ENCODE measurements around the gene MNS1.
"Not testable (repeated sequence)": the region's sequence is repeated elsewhere in the genome, so short reads cannot be mapped to it uniquely, and the experiment has no call there.

MNS1 gene

DNA sequence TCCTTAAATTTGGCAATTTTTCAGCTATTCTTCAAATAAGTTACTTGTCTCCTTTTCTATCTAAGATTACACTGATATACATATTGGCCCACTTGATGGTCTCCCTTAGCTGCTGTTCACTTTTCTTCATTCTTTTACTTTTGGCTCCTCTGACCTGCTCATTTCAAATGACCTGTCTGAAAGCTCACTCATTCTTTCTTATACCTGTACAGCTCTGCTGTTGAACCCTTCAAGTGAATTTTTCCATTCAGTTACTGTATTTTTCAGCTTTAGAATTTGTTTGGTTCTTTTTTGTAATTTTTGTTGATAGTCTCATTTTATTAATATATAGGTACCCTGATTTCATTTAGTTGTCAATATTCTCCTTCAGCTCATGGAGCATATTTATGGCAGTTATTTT, 39.7 kb downstream of the MNS1 start:
- Histone ChIP-seq H3K36me3 (ENCODE audit: control insufficient read depth in 5 of 5, insufficient read depth in 5 of 5, low read length in 5 of 5) (peaks cover 0 to 4% (median 0%) of the 10 kb centered on the region in 5 donors), H3K4me1 (ENCODE audit: control insufficient read depth in 5 of 5, insufficient read depth in 5 of 5, low read length in 5 of 5) (peaks cover 0 to 7% (median 0%) of the 10 kb centered on the region in 5 donors), H3K9me3 (ENCODE audit: control insufficient read depth in 5 of 5, low read length in 5 of 5) (no peaks in the 10 kb centered on the region), H3K9ac (ENCODE audit: low read length in 5 of 5) (no peak overlapping the region), H3K27ac (ENCODE audit: low read depth, low read length) (no peak overlapping the region), H3K27me3 (ENCODE audit: control insufficient read depth in 5 of 5, insufficient read depth in 4 of 5, low read length in 5 of 5) (no peaks in the 10 kb centered on the region), H3K4me3 (ENCODE audit: low read depth in 1 of 5, low read length in 5 of 5) (no peak overlapping the region)

- H3K27ac ChIP-seq (ENCODE audit: low read depth, low read length); H3K4me1 ChIP-seq (ENCODE audit: control insufficient read depth in 5 of 5, insufficient read depth in 5 of 5, low read length in 5 of 5); H3K9ac ChIP-seq (ENCODE audit: low read length in 5 of 5); H3K27me3 ChIP-seq (ENCODE audit: control insufficient read depth in 5 of 5, insufficient read depth in 4 of 5, low read length in 5 of 5); H3K9me3 ChIP-seq (ENCODE audit: control insufficient read depth in 5 of 5, low read length in 5 of 5); H3K4me3 ChIP-seq (ENCODE audit: low read depth in 1 of 5, low read length in 5 of 5); H3K36me3 ChIP-seq (ENCODE audit: control insufficient read depth in 5 of 5, insufficient read depth in 5 of 5, low read length in 5 of 5): not testable (repeated sequence)
Observed at GRCh38 chr15:56413114-56413733, 51.7 kb downstream of the MNS1 start.

DNA sequence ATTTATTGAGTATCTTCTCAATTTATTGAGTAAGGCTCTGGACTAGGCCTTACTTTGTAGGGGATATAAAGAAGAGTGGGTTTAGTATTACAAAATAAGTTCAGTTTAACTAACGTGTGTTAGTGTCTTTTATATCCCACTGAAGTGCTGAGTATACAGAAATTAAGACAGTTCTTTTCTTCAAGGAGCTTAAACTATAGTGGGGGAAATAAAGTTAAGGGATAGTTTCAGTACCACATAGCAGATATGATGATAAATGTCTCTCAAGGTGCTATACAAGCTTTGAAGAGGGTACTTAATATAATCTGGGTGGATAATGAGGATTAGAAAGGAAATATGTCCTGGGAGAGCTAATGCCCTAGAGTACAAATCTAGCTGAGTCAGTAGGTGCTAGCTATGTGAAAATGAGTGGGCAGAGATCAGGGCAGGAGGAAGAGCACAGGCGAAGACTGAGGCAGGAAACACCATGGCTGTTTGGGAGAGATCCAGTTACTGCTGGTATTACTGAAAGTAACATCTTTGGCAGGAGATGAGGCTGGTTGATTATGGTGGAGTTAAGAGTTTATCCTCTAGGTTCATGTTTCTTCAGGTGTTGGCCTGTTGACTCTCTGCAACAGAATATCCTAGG, 53.7 kb downstream of the MNS1 start:
- Histone ChIP-seq H3K4me3 (ENCODE audit: low read depth in 1 of 5, low read length in 5 of 5) (no peak overlapping the region), H3K36me3 (ENCODE audit: control insufficient read depth in 5 of 5, insufficient read depth in 5 of 5, low read length in 5 of 5) (peaks cover 0 to 4% (median 0%) of the 10 kb centered on the region in 5 donors), H3K4me1 (ENCODE audit: control insufficient read depth in 5 of 5, insufficient read depth in 5 of 5, low read length in 5 of 5) (no peaks in the 10 kb centered on the region), H3K9ac (ENCODE audit: low read length in 5 of 5) (no peak overlapping the region), H3K9me3 (ENCODE audit: control insufficient read depth in 5 of 5, low read length in 5 of 5) (peaks cover 0 to 2% (median 0%) of the 10 kb centered on the region in 5 donors), H3K27me3 (ENCODE audit: control insufficient read depth in 5 of 5, insufficient read depth in 4 of 5, low read length in 5 of 5) (no peaks in the 10 kb centered on the region), H3K27ac (ENCODE audit: low read depth, low read length) (no peak overlapping the region)

- Histone ChIP-seq H3K36me3 (ENCODE audit: control insufficient read depth in 5 of 5, insufficient read depth in 5 of 5, low read length in 5 of 5) (peaks cover 0 to 4% (median 0%) of the 10 kb centered on the region in 5 donors), H3K9me3 (ENCODE audit: control insufficient read depth in 5 of 5, low read length in 5 of 5) (peaks cover 0 to 2% (median 0%) of the 10 kb centered on the region in 5 donors), H3K27me3 (ENCODE audit: control insufficient read depth in 5 of 5, insufficient read depth in 4 of 5, low read length in 5 of 5) (no peaks in the 10 kb centered on the region), H3K27ac (ENCODE audit: low read depth, low read length) (no peak overlapping the region), H3K4me1 (ENCODE audit: control insufficient read depth in 5 of 5, insufficient read depth in 5 of 5, low read length in 5 of 5) (no peaks in the 10 kb centered on the region), H3K4me3 (ENCODE audit: low read depth in 1 of 5, low read length in 5 of 5) (no peak overlapping the region), H3K9ac (ENCODE audit: low read length in 5 of 5) (no peak overlapping the region)
Observed at GRCh38 chr15:56410721-56411120, 54.2 kb downstream of the MNS1 start.

DNA sequence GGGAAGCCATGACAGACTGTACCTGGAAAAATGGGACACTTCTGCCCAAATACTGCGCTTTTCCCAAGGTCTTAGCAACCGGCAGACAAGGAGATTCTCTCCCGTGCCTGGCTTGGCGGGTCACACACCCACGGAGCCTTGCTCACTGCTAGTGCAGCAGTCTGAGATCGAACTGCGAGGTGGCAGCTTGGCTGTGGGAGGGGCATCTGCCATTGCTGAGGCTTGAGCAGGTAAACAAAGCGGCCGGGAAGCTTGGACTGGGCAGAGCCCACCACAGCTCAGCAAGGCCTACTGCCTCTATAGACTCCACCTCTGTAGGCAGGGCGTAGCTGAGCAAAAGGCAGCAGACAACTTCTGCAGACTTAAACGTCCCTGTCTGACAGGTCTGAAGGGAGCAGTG, 65.7 kb downstream of the MNS1 start:
- not testable (repeated sequence) for H3K4me3 ChIP-seq (ENCODE audit: low read depth in 1 of 5, low read length in 5 of 5); H3K9ac ChIP-seq (ENCODE audit: low read length in 5 of 5); H3K27me3 ChIP-seq (ENCODE audit: control insufficient read depth in 5 of 5, insufficient read depth in 4 of 5, low read length in 5 of 5); H3K36me3 ChIP-seq (ENCODE audit: control insufficient read depth in 5 of 5, insufficient read depth in 5 of 5, low read length in 5 of 5); H3K9me3 ChIP-seq (ENCODE audit: control insufficient read depth in 5 of 5, low read length in 5 of 5); H3K27ac ChIP-seq (ENCODE audit: low read depth, low read length); H3K4me1 ChIP-seq (ENCODE audit: control insufficient read depth in 5 of 5, insufficient read depth in 5 of 5, low read length in 5 of 5)

- H3K27me3 ChIP-seq (ENCODE audit: control insufficient read depth in 5 of 5, insufficient read depth in 4 of 5, low read length in 5 of 5); H3K27ac ChIP-seq (ENCODE audit: low read depth, low read length); H3K4me3 ChIP-seq (ENCODE audit: low read depth in 1 of 5, low read length in 5 of 5); H3K36me3 ChIP-seq (ENCODE audit: control insufficient read depth in 5 of 5, insufficient read depth in 5 of 5, low read length in 5 of 5); H3K9me3 ChIP-seq (ENCODE audit: control insufficient read depth in 5 of 5, low read length in 5 of 5); H3K4me1 ChIP-seq (ENCODE audit: control insufficient read depth in 5 of 5, insufficient read depth in 5 of 5, low read length in 5 of 5); H3K9ac ChIP-seq (ENCODE audit: low read length in 5 of 5): not testable (repeated sequence)
Observed at GRCh38 chr15:56397325-56397724, 67.6 kb downstream of the MNS1 start.

GRCh38 chr15:56394909-56395308, 70.0 kb downstream of the MNS1 start:
- H3K9me3 ChIP-seq (ENCODE audit: control insufficient read depth in 5 of 5, low read length in 5 of 5) = no peaks in the 10 kb centered on the region
- no peak overlapping the region for H3K9ac ChIP-seq (ENCODE audit: low read length in 5 of 5)
- no peak overlapping the region for H3K4me3 ChIP-seq (ENCODE audit: low read depth in 1 of 5, low read length in 5 of 5)
- no peaks in the 10 kb centered on the region for H3K27me3 ChIP-seq (ENCODE audit: control insufficient read depth in 5 of 5, insufficient read depth in 4 of 5, low read length in 5 of 5)
- H3K4me1 ChIP-seq (ENCODE audit: control insufficient read depth in 5 of 5, insufficient read depth in 5 of 5, low read length in 5 of 5) = no peaks in the 10 kb centered on the region
- H3K36me3 ChIP-seq (ENCODE audit: control insufficient read depth in 5 of 5, insufficient read depth in 5 of 5, low read length in 5 of 5) = no peaks in the 10 kb centered on the region
- H3K27ac ChIP-seq (ENCODE audit: low read depth, low read length) = no peak overlapping the region

DNA sequence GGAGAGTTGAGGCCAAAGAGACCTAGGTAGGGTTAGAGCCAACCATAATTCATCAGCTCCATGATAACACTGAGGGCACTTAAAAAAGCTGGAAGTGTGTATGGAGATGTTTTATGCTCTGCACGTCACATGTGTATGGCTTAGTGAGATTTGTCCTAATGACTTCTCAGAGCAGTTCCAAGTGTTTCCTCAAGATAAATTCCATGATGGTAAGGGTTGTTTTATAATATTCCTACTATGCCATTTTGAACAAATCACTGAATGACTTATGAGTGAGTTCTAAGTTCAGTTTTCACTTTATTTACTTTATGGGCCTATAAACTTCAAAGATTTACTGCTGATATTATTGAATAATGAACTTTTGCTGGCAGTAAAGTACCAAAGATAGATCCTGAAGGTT, 71.7 kb downstream of the MNS1 start:
- Histone ChIP-seq H3K36me3 (ENCODE audit: control insufficient read depth in 5 of 5, insufficient read depth in 5 of 5, low read length in 5 of 5) (no peaks in the 10 kb centered on the region), H3K4me3 (ENCODE audit: low read depth in 1 of 5, low read length in 5 of 5) (no peak overlapping the region), H3K9me3 (ENCODE audit: control insufficient read depth in 5 of 5, low read length in 5 of 5) (no peaks in the 10 kb centered on the region), H3K9ac (ENCODE audit: low read length in 5 of 5) (no peak overlapping the region), H3K27ac (ENCODE audit: low read depth, low read length) (no peak overlapping the region), H3K27me3 (ENCODE audit: control insufficient read depth in 5 of 5, insufficient read depth in 4 of 5, low read length in 5 of 5) (no peaks in the 10 kb centered on the region), H3K4me1 (ENCODE audit: control insufficient read depth in 5 of 5, insufficient read depth in 5 of 5, low read length in 5 of 5) (no peaks in the 10 kb centered on the region)

DNA sequence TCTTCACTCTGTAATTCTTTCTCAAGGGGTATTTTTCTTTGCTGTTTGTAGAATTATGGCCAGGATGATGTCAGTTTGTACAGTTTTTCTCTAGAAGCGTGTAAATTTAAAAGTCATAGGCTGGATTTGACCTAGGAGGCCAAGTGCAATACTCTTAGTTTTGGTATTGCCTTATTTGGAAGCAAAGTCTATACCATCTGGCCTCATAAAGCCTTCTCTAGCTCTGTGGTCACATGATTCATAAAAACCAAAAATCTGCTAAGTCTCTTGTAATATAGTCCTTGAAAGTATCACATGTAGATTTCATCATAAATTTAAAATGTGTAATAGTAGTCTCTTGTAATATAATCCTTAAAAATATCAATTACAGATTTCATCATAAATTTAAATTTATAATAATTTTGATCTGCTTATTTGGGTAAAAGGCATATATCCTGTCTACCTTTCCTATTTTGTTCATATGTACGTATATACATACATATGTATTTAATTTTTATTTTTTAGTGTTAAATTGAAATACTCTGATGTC, 74.1 kb downstream of the MNS1 start:
- Histone ChIP-seq H3K27ac (ENCODE audit: low read depth, low read length) (no peak overlapping the region), H3K9ac (ENCODE audit: low read length in 5 of 5) (no peak overlapping the region), H3K4me1 (ENCODE audit: control insufficient read depth in 5 of 5, insufficient read depth in 5 of 5, low read length in 5 of 5) (no peaks in the 10 kb centered on the region), H3K9me3 (ENCODE audit: control insufficient read depth in 5 of 5, low read length in 5 of 5) (peaks cover 0 to 2% (median 0%) of the 10 kb centered on the region in 5 donors), H3K4me3 (ENCODE audit: low read depth in 1 of 5, low read length in 5 of 5) (no peak overlapping the region), H3K36me3 (ENCODE audit: control insufficient read depth in 5 of 5, insufficient read depth in 5 of 5, low read length in 5 of 5) (no peaks in the 10 kb centered on the region), H3K27me3 (ENCODE audit: control insufficient read depth in 5 of 5, insufficient read depth in 4 of 5, low read length in 5 of 5) (no peaks in the 10 kb centered on the region)

DNA sequence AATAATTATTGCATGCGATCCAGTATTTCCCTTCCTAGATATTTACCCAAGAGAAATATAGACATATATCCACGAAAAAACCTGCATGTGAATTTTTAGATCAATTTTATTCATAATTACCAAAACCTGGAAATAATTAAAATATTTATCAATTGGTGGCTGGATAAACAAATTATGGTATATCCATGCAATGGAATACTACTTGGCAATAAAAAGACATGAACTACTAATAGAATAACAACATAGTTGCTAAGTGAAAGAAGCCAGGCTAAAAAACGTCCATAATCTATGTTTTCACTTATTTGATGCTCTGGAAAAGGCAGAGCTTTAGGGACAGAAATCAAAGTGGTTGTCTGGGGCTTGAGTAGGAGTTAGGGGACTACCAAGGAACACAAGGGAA, 79.0 kb downstream of the MNS1 start:
- H3K9ac ChIP-seq (ENCODE audit: low read length in 5 of 5) = no peak overlapping the region
- no peak overlapping the region for H3K27ac ChIP-seq (ENCODE audit: low read depth, low read length)
- no peaks in the 10 kb centered on the region for H3K27me3 ChIP-seq (ENCODE audit: control insufficient read depth in 5 of 5, insufficient read depth in 4 of 5, low read length in 5 of 5)
- no peak overlapping the region for H3K4me3 ChIP-seq (ENCODE audit: low read depth in 1 of 5, low read length in 5 of 5)
- H3K9me3 ChIP-seq (ENCODE audit: control insufficient read depth in 5 of 5, low read length in 5 of 5) = peaks cover 0 to 2% (median 0%) of the 10 kb centered on the region in 5 donors
- H3K36me3 ChIP-seq (ENCODE audit: control insufficient read depth in 5 of 5, insufficient read depth in 5 of 5, low read length in 5 of 5) = no peaks in the 10 kb centered on the region
- H3K4me1 ChIP-seq (ENCODE audit: control insufficient read depth in 5 of 5, insufficient read depth in 5 of 5, low read length in 5 of 5) = no peaks in the 10 kb centered on the region

Data from subcutaneous abdominal adipose tissue (tissue), 5 donors.